Caco-2 (cell line): Measurements from ENCODE around the gene UPF2. TPM values are rescaled to one million over a fixed set of nuclear protein-coding genes. Genes with fewer than 3 reads are reported as not detected.

ENCODE experiments used
- BruUV-seq: library from RNA; stranded (reverse); fragments of 400-500 nt; replicated peaks from 2 replicates; lab custom pipeline; 2021; lab: Mats Ljungman, UMichigan
- CTCF ChIA-PET: fragments of 300-600 bp; sonication (Branson Sonifier 250); formaldehyde crosslinking; loops from one replicate; lab custom pipeline; 2022; ENCODE audit warnings: antibody characterized with exemption; lab: Charles Lee
- POLR2A ChIA-PET: fragments of 300-600 bp; sonication (Branson Sonifier 250); formaldehyde crosslinking; loops from one replicate; lab custom pipeline; 2022; ENCODE audit warnings: antibody characterized with exemption; lab: Charles Lee
- DNase-seq, 2 experiments: peaks; one replicate each; pipeline versions ENCODE4 v3.0.0 to v3.0.0-alpha.2; 2020 to 2022
- H3K27me3 ChIP-seq: replicated peaks from 2 replicates; pipeline ENCODE4 v1.6.0; 2011; ENCODE audit warnings: low read length; ENCODE audit not compliant: control insufficient read depth, insufficient read depth
- H3K36me3 ChIP-seq: 2 replicates; pipeline ENCODE4 v1.5.1; 2011; ENCODE audit warnings: low read length; ENCODE audit not compliant: control insufficient read depth, insufficient read depth
- H3K4me1 ChIP-seq: fragments of 250-450 bp; sonication (Bioruptor Pico); 2 replicates; pipeline ENCODE4 v1.5.1; 2020; ENCODE audit warnings: mild to moderate bottlenecking
- H3K4me3 ChIP-seq: 2 replicates; pipeline ENCODE4 v1.5.1; 2011; ENCODE audit warnings: low read depth, mild to moderate bottlenecking, control low read depth, low read length
- H3K9me3 ChIP-seq: fragments of 250-450 bp; sonication (Bioruptor Pico); 2 replicates; pipeline ENCODE4 v1.5.1; 2020; ENCODE audit warnings: mild to moderate bottlenecking, moderate library complexity
- H3K27ac Mint-ChIP-seq: one replicate; pipeline ENCODE4 v1.8.0; 2022; ENCODE audit warnings: mixed read lengths; ENCODE audit not compliant: unreplicated experiment
- H3K27me3 Mint-ChIP-seq: one replicate; pipeline ENCODE4 v1.8.0; 2022; ENCODE audit warnings: mixed read lengths; ENCODE audit not compliant: insufficient read depth, unreplicated experiment
- H3K36me3 Mint-ChIP-seq: one replicate; pipeline ENCODE4 v1.8.0; 2022; ENCODE audit warnings: mild to moderate bottlenecking, mixed read lengths; ENCODE audit not compliant: insufficient read depth, unreplicated experiment
- H3K4me1 Mint-ChIP-seq: one replicate; pipeline ENCODE4 v1.8.0; 2022; ENCODE audit warnings: low read depth, mixed read lengths; ENCODE audit not compliant: unreplicated experiment
- H3K4me3 Mint-ChIP-seq: one replicate; pipeline ENCODE4 v1.8.0; 2022; ENCODE audit warnings: mild to moderate bottlenecking, moderate library complexity, mixed read lengths; ENCODE audit not compliant: unreplicated experiment
- H3K9me3 Mint-ChIP-seq: one replicate; pipeline ENCODE4 v1.8.0; 2022; ENCODE audit warnings: mixed read lengths; ENCODE audit not compliant: unreplicated experiment
- intact Hi-C: fragments of 100-400 bp; cut with micrococcal nuclease; formaldehyde crosslinking; loops from one replicate; pipeline ENCODE4 v1.10.0; 2022; ENCODE audit not compliant: unreplicated experiment
- total RNA-seq: library from RNA; stranded (reverse); gene quantifications from 2 replicates; pipeline ENCODE4 v1.2.3, GENCODE V29; 2022
- TF ChIP-seq, protein P1 (sequence below), 2 experiments: fragments of 200-600 bp in 1 of 2; IDR thresholded peaks; 1 replicate in 1 of 2; 2 replicates in 1 of 2; pipeline versions ENCODE4 v1.5.1 to v1.8.0; 2011 to 2022; ENCODE audit warnings: antibody characterized with exemption in 1 of 2, control low read depth in 1 of 2, inconsistent platforms in 1 of 2, low read depth in 1 of 2, low read length in 1 of 2, mild to moderate bottlenecking in 1 of 2, moderate library complexity in 1 of 2; ENCODE audit not compliant: insufficient read depth in 1 of 2, severe bottlenecking in 1 of 2, unreplicated experiment in 1 of 2

Gene UPF2
- total RNA-seq, 1 experiment from 2014 or later: 40.6 TPM

DNA sequence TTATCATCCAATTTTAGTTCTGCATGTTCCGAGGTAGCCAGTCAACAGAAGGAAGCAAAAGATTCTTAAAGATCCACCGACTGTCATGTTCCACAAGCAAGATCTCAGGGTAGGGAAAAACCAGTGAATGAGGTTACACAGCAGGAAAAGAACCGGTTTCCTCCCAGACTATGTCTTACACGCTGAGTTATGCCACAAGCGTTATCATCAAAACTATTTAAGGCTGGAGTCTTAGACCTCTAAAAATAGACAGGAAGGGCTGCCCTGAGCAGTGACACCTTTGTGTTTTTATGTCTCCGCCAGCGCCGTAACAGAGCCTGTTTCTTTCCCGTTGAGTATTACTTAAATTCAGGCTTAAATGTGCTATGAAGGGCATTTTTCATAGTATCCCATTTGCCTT, 171.1 kb downstream of the UPF2 start:
- TF ChIP-seq, protein P1, sequence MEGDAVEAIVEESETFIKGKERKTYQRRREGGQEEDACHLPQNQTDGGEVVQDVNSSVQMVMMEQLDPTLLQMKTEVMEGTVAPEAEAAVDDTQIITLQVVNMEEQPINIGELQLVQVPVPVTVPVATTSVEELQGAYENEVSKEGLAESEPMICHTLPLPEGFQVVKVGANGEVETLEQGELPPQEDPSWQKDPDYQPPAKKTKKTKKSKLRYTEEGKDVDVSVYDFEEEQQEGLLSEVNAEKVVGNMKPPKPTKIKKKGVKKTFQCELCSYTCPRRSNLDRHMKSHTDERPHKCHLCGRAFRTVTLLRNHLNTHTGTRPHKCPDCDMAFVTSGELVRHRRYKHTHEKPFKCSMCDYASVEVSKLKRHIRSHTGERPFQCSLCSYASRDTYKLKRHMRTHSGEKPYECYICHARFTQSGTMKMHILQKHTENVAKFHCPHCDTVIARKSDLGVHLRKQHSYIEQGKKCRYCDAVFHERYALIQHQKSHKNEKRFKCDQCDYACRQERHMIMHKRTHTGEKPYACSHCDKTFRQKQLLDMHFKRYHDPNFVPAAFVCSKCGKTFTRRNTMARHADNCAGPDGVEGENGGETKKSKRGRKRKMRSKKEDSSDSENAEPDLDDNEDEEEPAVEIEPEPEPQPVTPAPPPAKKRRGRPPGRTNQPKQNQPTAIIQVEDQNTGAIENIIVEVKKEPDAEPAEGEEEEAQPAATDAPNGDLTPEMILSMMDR (IDR thresholded peaks at IDR 0.05; ENCODE audit: insufficient read depth in 1 of 2, low read depth in 1 of 2, low read length in 1 of 2, severe bottlenecking in 1 of 2, unreplicated experiment in 1 of 2): no peak
- no peak overlapping the region for H3K4me3 ChIP-seq
- ChIA-PET CTCF (no interaction called here), POLR2A (no interaction called here)
- Mint-ChIP-seq H3K4me3 (no peak overlapping the region), H3K9me3 (no peaks in the 10 kb centered on the region), H3K36me3 (peaks cover 95% of the 10 kb centered on the region), H3K27ac (no peak overlapping the region), H3K4me1 (peaks cover 51% of the 10 kb centered on the region), H3K27me3 (no peaks in the 10 kb centered on the region)
- H3K4me1 ChIP-seq: peaks cover 43% of the 10 kb centered on the region
- no peaks in the 10 kb centered on the region for H3K27me3 ChIP-seq
- H3K36me3 ChIP-seq: peaks cover 4% of the 10 kb centered on the region
- no peak for DNase-seq
- no TSS peak for BruUV-seq
- H3K9me3 ChIP-seq: no peaks in the 10 kb centered on the region
- intact Hi-C loops: no loop called here

DNA sequence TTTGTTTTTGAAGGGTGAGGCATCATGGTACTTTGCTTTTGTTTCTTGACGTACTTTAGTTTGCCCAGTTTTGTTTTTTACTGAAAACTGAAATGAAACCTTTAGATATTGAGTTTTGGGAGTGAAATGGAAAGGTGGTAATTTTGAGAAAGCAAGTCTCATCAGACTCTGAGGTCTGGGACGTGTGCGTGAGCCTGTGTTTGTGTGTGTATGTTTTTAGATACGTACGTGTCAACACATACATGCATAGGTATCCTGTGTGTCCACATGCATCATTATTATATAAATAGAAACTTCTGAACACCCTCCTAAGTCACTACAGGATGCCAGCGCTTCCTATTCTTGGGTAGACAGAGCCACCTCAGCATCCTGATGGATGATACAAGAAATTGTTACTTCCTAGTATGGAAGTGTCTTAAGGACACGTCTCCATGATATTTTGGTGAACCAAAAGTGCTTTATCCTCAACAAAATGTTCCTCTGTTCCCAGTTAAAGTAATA, 171.7 kb downstream of the UPF2 start:
- intact Hi-C loops: no loop called here
- no TSS peak for BruUV-seq
- H3K4me1 ChIP-seq: peaks cover 38% of the 10 kb centered on the region
- H3K36me3 Mint-ChIP-seq: peaks cover 95% of the 10 kb centered on the region
- POLR2A ChIA-PET: no interaction called here
- no peaks in the 10 kb centered on the region for H3K9me3 Mint-ChIP-seq
- no peak overlapping the region for H3K27ac Mint-ChIP-seq
- TF ChIP-seq, protein P1 (IDR thresholded peaks at IDR 0.05; ENCODE audit: insufficient read depth in 1 of 2, low read depth in 1 of 2, low read length in 1 of 2, severe bottlenecking in 1 of 2, unreplicated experiment in 1 of 2): no peak
- H3K27me3 ChIP-seq: no peaks in the 10 kb centered on the region
- no peak for DNase-seq
- no peaks in the 10 kb centered on the region for H3K9me3 ChIP-seq
- H3K36me3 ChIP-seq: peaks cover 7% of the 10 kb centered on the region
- no peak overlapping the region for H3K4me3 Mint-ChIP-seq
- H3K27me3 Mint-ChIP-seq: no peaks in the 10 kb centered on the region
- H3K4me3 ChIP-seq: no peak overlapping the region
- CTCF ChIA-PET: no interaction called here
- peaks cover 51% of the 10 kb centered on the region for H3K4me1 Mint-ChIP-seq

DNA sequence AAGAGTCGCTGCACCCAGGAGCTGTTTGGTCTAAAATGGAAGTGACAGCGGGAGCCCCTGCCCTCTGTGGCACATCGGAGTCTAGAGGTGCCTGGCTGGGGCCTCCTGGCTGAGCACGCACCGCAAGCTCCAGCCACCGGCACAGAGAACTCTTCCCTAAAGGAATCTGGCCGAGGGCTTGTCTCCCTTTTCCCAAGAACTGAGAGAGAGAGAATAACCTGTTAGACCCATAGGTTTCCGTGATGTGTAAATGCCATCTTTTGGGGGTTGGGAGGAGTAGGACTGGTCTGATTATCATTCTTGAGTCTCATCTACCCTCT, 172.2 kb downstream of the UPF2 start:
- intact Hi-C loops: no loop called here
- H3K9me3 ChIP-seq: no peaks in the 10 kb centered on the region
- DNase-seq: no peak
- peaks cover 7% of the 10 kb centered on the region for H3K36me3 ChIP-seq
- H3K4me1 Mint-ChIP-seq: peaks cover 51% of the 10 kb centered on the region
- POLR2A ChIA-PET: no interaction called here
- CTCF ChIA-PET: no interaction called here
- no peak overlapping the region for H3K4me3 Mint-ChIP-seq
- peaks cover 35% of the 10 kb centered on the region for H3K4me1 ChIP-seq
- H3K36me3 Mint-ChIP-seq: peaks cover 95% of the 10 kb centered on the region
- no peaks in the 10 kb centered on the region for H3K27me3 ChIP-seq
- TF ChIP-seq, protein P1 (IDR thresholded peaks at IDR 0.05; ENCODE audit: insufficient read depth in 1 of 2, low read depth in 1 of 2, low read length in 1 of 2, severe bottlenecking in 1 of 2, unreplicated experiment in 1 of 2): no peak
- H3K4me3 ChIP-seq: no peak overlapping the region
- no TSS peak for BruUV-seq
- no peaks in the 10 kb centered on the region for H3K27me3 Mint-ChIP-seq
- H3K27ac Mint-ChIP-seq: no peak overlapping the region
- H3K9me3 Mint-ChIP-seq: no peaks in the 10 kb centered on the region

Other genes with a start within 250 kb of the UPF2 start
- 123 and 134 TPM in 2 replicates for gene PROSER2, start 219.5 kb downstream of the UPF2 start, total RNA-seq
- 57.8 and 61.4 TPM in 2 replicates for gene DHTKD1, start 26.1 kb upstream of the UPF2 start, total RNA-seq
- gene SEC61A2, start 86.9 kb upstream of the UPF2 start, total RNA-seq: 27.5 and 34.1 TPM in 2 replicates
- 160 and 164 TPM in 2 replicates for gene NUDT5, start 153.1 kb upstream of the UPF2 start, total RNA-seq
- 190 and 199 TPM in 2 replicates for gene CDC123, start 153.4 kb upstream of the UPF2 start, total RNA-seq